H1 (cell line): ENCODE data around the gene UGGT2. TPM values are rescaled to one million over a fixed set of nuclear protein-coding genes. Genes with fewer than 3 reads are reported as not detected.
"Not testable (repeated sequence)": the region's sequence is repeated elsewhere in the genome, so short reads cannot be mapped to it uniquely, and the experiment has no call there.

Source experiments
- CTCF ChIA-PET: fragments of 300-600 bp; sonication (Branson Sonifier 250); formaldehyde crosslinking; loops from one replicate; lab custom pipeline; 2021; ENCODE audit not compliant: partially characterized antibody; lab: Charles Lee
- POLR2A ChIA-PET: fragments of 300-600 bp; sonication (Branson Sonifier 250); formaldehyde crosslinking; loops from one replicate; lab custom pipeline; 2021; ENCODE audit warnings: inconsistent platforms; ENCODE audit not compliant: partially characterized antibody; lab: Charles Lee
- DNase-seq, 2 experiments: peaks; one replicate each; pipeline versions ENCODE4 v3.0.0 to v3.0.0-alpha.2; 2010 to 2022; ENCODE audit warnings: low spot score in 2 of 2, low read depth in 1 of 2, mixed read lengths in 1 of 2
- FAIRE-seq: peaks from 2 replicates; lab custom pipeline; 2011; peaks lifted over from hg19 to GRCh38; lab: Jason Lieb, UNC
- H2AFZ ChIP-seq: 2 replicates; pipeline ENCODE4 v1.8.1; 2012; ENCODE audit warnings: low read length, inconsistent platforms
- H2AK5ac ChIP-seq: 2 replicates; pipeline ENCODE4 v1.6.1; 2013; ENCODE audit warnings: low read depth, low read length
- H2BK120ac ChIP-seq: replicated peaks from 2 replicates; pipeline ENCODE3; 2013; ENCODE audit warnings: low read depth, low read length, inconsistent platforms
- H2BK12ac ChIP-seq: 2 replicates; pipeline ENCODE4 v1.6.1; 2013; ENCODE audit warnings: low read depth, low read length
- H2BK15ac ChIP-seq: 2 replicates; pipeline ENCODE4 v1.6.1; 2013; ENCODE audit warnings: low read length
- H2BK20ac ChIP-seq: 2 replicates; pipeline ENCODE4 v1.6.1; 2013; ENCODE audit warnings: low read length
- H2BK5ac ChIP-seq: 2 replicates; pipeline ENCODE4 v1.6.1; 2013; ENCODE audit warnings: low read depth, low read length
- H3K14ac ChIP-seq: 2 replicates; pipeline ENCODE4 v1.6.1; 2013; ENCODE audit warnings: inconsistent platforms; ENCODE audit not compliant: insufficient read length
- H3K18ac ChIP-seq: 2 replicates; pipeline ENCODE4 v1.6.1; 2013; ENCODE audit warnings: low read length; ENCODE audit errors: extremely low read depth
- H3K23ac ChIP-seq: 2 replicates; pipeline ENCODE4 v1.6.1; 2013; ENCODE audit warnings: inconsistent platforms; ENCODE audit not compliant: insufficient read length
- H3K23me2 ChIP-seq: 2 replicates; pipeline ENCODE4 v1.6.1; 2013; ENCODE audit warnings: low read depth, low read length
- H3K27ac ChIP-seq: 2 replicates; pipeline ENCODE4 v1.6.1; 2011; ENCODE audit warnings: low read depth, low read length, inconsistent platforms
- H3K27me3 ChIP-seq, 4 experiments: replicated peaks in 1 of 4; 1 replicate in 1 of 4; 2 replicates in 3 of 4; pipeline versions ENCODE4 v1.6.1 to v1.8.1; 2011 to 2013; ENCODE audit warnings: low read length in 3 of 4, mild to moderate bottlenecking in 3 of 4, inconsistent platforms in 2 of 4, mixed read lengths in 2 of 4, moderate library complexity in 1 of 4; ENCODE audit not compliant: control insufficient read depth in 3 of 4, insufficient read depth in 3 of 4; ENCODE audit errors: extremely low read depth in 1 of 4
- H3K36me3 ChIP-seq, 4 experiments: 2 replicates each; pipeline versions ENCODE4 v1.6.1 to v1.8.1; 2011 to 2013; ENCODE audit warnings: mild to moderate bottlenecking in 4 of 4, low read length in 3 of 4, moderate library complexity in 2 of 4, control low read depth in 1 of 4, inconsistent platforms in 1 of 4; ENCODE audit not compliant: insufficient read depth in 4 of 4, control insufficient read depth in 2 of 4
- H3K4ac ChIP-seq: replicated peaks from 2 replicates; pipeline ENCODE3; 2013; ENCODE audit warnings: low read length, low read depth, mixed read lengths, inconsistent platforms; ENCODE audit not compliant: insufficient read length
- H3K4me1 ChIP-seq, 4 experiments: replicated peaks in 1 of 4; 1 replicate in 1 of 4; 2 replicates in 3 of 4; pipeline versions ENCODE4 v1.6.1 to v1.8.1; 2011 to 2013; ENCODE audit warnings: low read length in 3 of 4, inconsistent platforms in 2 of 4, mixed read lengths in 1 of 4; ENCODE audit not compliant: insufficient read depth in 4 of 4, control insufficient read depth in 3 of 4
- H3K4me2 ChIP-seq, 2 experiments: 2 replicates each; pipeline versions ENCODE4 v1.6.1 to v1.8.1; 2011 to 2013; ENCODE audit warnings: low read depth in 2 of 2, low read length in 2 of 2, control low read depth in 1 of 2, inconsistent platforms in 1 of 2, mild to moderate bottlenecking in 1 of 2; ENCODE audit not compliant: insufficient read depth in 1 of 2
- H3K4me3 ChIP-seq, 4 experiments: fragments of 200-600, 300-600 bp in 1 of 4; sonication (generic), shearing (Covaris generic), sonication (Bioruptor Twin) in 1 of 4; 2 replicates each; pipeline versions ENCODE4 v1.5.1 to v1.8.1; 2011 to 2016; ENCODE audit warnings: low read length in 4 of 4, low read depth in 3 of 4, control low read depth in 2 of 4, inconsistent platforms in 2 of 4, mild to moderate bottlenecking in 2 of 4, mixed read lengths in 1 of 4, moderate library complexity in 1 of 4; ENCODE audit not compliant: insufficient read depth in 2 of 4; ENCODE audit errors: extremely low read depth in 1 of 4
- H3K56ac ChIP-seq: replicated peaks from 2 replicates; pipeline ENCODE3; 2013; ENCODE audit warnings: low read depth, mild to moderate bottlenecking, mixed read lengths, low read length, inconsistent platforms; ENCODE audit not compliant: insufficient read length
- H3K79me1 ChIP-seq: 2 replicates; pipeline ENCODE4 v1.6.1; 2013; ENCODE audit warnings: low read depth, low read length, control low read depth
- H3K79me2 ChIP-seq, 2 experiments: 2 replicates each; pipeline versions ENCODE4 v1.6.1 to v1.8.1; 2012 to 2013; ENCODE audit warnings: low read length in 2 of 2, mild to moderate bottlenecking in 2 of 2, inconsistent platforms in 1 of 2; ENCODE audit not compliant: insufficient read depth in 2 of 2, control insufficient read depth in 1 of 2
- H3K9ac ChIP-seq, 4 experiments: replicated peaks in 1 of 4; 1 replicate in 1 of 4; 2 replicates in 3 of 4; pipeline versions ENCODE4 v1.6.1 to v1.8.1; 2011 to 2013; ENCODE audit warnings: low read depth in 3 of 4, low read length in 3 of 4, control low read depth in 2 of 4, mild to moderate bottlenecking in 2 of 4, moderate library complexity in 2 of 4, inconsistent platforms in 1 of 4; ENCODE audit errors: extremely low read depth in 1 of 4
- H3K9me3 ChIP-seq, 2 experiments: 2 replicates each; pipeline versions ENCODE4 v1.6.1 to v1.8.1; 2012 to 2013; ENCODE audit warnings: mild to moderate bottlenecking in 2 of 2, moderate library complexity in 2 of 2, control low read depth in 1 of 2, inconsistent platforms in 1 of 2, low read depth in 1 of 2, low read length in 1 of 2, mixed read lengths in 1 of 2; ENCODE audit not compliant: insufficient read depth in 2 of 2
- H4K20me1 ChIP-seq, 2 experiments: replicated peaks in 1 of 2; 2 replicates each; pipeline versions ENCODE3 to v1.8.1; 2011 to 2013; ENCODE audit warnings: inconsistent platforms in 2 of 2, low read length in 2 of 2, mild to moderate bottlenecking in 1 of 2; ENCODE audit not compliant: insufficient read depth in 2 of 2, control insufficient read depth in 1 of 2
- H4K5ac ChIP-seq: 2 replicates; pipeline ENCODE4 v1.6.1; 2013; ENCODE audit warnings: low read length, low read depth, mixed read lengths, inconsistent platforms; ENCODE audit not compliant: insufficient read length
- H4K8ac ChIP-seq: 2 replicates; pipeline ENCODE4 v1.8.0; 2013; ENCODE audit warnings: mild to moderate bottlenecking, moderate library complexity, low read length, inconsistent platforms; ENCODE audit not compliant: insufficient read depth; ENCODE audit errors: extremely low read depth
- H4K91ac ChIP-seq: replicated peaks from 2 replicates; pipeline ENCODE3; 2013; ENCODE audit warnings: low read length, mixed read lengths, inconsistent platforms; ENCODE audit not compliant: insufficient read length
- WGBS, 2 experiments: shearing (Covaris generic) in 1 of 2; methylation state at CpG; one replicate each; pipeline versions ENCODE4 v1.1.6 to v1.1.7; 2013 to 2015; ENCODE audit warnings: low lambda C conversion rate in 2 of 2, mixed read lengths in 2 of 2, inconsistent platforms in 1 of 2, low coverage in 1 of 2, missing lambda C conversion rate in 1 of 2; ENCODE audit not compliant: insufficient replicate concordance in 2 of 2, insufficient coverage in 1 of 2, insufficient read length in 1 of 2; ENCODE audit errors: extremely low coverage in 1 of 2, missing lambda C conversion rate in 1 of 2; 5-methylcytosine and 5-hydroxymethylcytosine counted together
- polyA plus RNA-seq, 7 experiments: library from polyadenylated mRNA; depleted of rRNA in 3 of 7; stranded (reverse) in 5 of 7; unstranded in 2 of 7; fragments of >200 nt in 5 of 7; fragments of 200-250 nt in 2 of 7; gene quantifications; 1 replicate in 5 of 7; 2 replicates in 1 of 7; 4 replicates in 1 of 7; pipeline versions ENCODE4 v1.2.1 to v1.2.3, GENCODE V29; 2011 to 2013; ENCODE audit warnings: missing spikeins in 2 of 7, mixed read lengths in 2 of 7
- total RNA-seq: library from RNA; stranded (reverse); fragmentation: NEBNext Ultra II Directional; extraction: Animal tissue kit (Norgen Biotek cat#: 25700); gene quantifications from 2 replicates; pipeline ENCODE4 v1.2.1, GENCODE V29; 2021

The UGGT2 gene
- total and polyA plus RNA-seq, 2 of the 8 experiments (the other 6 are each of a cell fraction or from before 2014, with no cell fraction given), result 5.9 to 25.1 TPM

DNA sequence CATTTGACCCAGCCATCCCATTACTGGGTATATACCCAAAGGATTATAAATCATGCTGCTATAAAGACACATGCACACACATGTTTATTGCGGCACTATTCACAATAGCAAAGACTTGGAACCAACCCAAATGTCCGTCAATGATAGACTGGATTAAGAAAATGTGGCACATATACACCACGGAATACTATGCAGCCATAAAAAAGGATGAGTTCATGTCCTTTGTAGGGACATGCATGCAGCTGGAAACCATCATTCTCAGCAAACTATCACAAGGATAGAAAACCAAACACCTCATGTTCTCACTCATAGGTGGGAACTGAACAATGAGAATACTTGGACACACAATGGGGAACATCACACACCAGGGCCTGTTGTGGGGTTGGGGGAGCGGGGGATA, 2.2 kb downstream of the UGGT2 start:
- H3K79me1 ChIP-seq, FAIRE-seq, H3K14ac ChIP-seq, H3K23me2 ChIP-seq, H3K27ac ChIP-seq, H4K5ac ChIP-seq, H3K4ac ChIP-seq, H3K27me3 ChIP-seq, CTCF ChIA-PET, H2AFZ ChIP-seq, H4K91ac ChIP-seq, H3K4me1 ChIP-seq, H3K18ac ChIP-seq, H2BK120ac ChIP-seq, H4K20me1 ChIP-seq, H2BK12ac ChIP-seq, H2BK15ac ChIP-seq, H2AK5ac ChIP-seq, H3K4me2 ChIP-seq, H3K36me3 ChIP-seq, H3K56ac ChIP-seq, POLR2A ChIA-PET, DNase-seq, H4K8ac ChIP-seq, H2BK5ac ChIP-seq, H2BK20ac ChIP-seq, H3K9ac ChIP-seq, H3K4me3 ChIP-seq, H3K23ac ChIP-seq: not testable (repeated sequence)
- WGBS, 2 experiments, result 74% methylated on average over 4 of the region's 4 CpGs; no CpG with 5 or more reads in 1 of the 2 experiments
- Histone ChIP-seq H3K9me3 (peaks cover 6 to 10% of the 10 kb centered on the region in 2 experiments), H3K79me2 (peaks cover 0 to 40% of the 10 kb centered on the region in 2 experiments; a peak in 3 of 4 replicates)

DNA sequence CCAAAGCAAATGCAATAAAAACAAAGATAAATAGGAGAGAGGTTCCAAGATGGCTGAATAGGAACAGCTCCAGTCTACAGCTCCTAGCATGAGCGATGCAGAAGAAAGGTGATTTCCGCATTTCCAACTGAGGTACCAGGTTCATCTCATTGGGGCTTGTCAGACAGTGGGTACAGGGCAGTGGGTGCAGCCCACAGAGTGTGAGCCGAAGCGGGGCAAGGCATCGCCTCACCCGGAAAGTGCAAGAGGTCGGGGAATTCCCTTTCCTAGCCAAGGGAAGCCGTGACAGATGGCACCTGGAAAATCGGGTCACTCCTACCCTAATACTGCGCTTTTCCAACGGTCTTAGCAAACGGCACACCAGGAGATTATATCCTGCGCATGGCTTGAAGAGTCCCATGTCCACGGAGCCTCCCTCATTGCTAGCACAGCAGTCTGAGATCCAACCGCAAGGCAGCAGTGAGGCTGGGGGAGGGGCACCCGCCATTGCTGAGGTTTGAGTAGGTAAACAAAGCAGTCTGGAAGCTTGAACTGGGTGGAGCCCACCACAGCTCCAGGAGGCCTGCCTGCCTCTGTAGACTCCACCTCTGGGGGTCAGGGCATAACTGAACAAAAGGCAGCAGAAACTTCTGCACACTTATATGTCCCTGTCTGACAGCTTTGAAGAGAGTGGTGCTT, 6.6 kb downstream of the UGGT2 start:
- H2BK5ac ChIP-seq, H2BK120ac ChIP-seq, H4K8ac ChIP-seq, H3K56ac ChIP-seq, POLR2A ChIA-PET, H2AK5ac ChIP-seq, H3K23me2 ChIP-seq, H3K14ac ChIP-seq, H2BK15ac ChIP-seq, H4K91ac ChIP-seq, H2BK20ac ChIP-seq, H3K18ac ChIP-seq, H4K5ac ChIP-seq, FAIRE-seq, H2AFZ ChIP-seq, H3K27ac ChIP-seq, H3K9ac ChIP-seq, H2BK12ac ChIP-seq, H3K4me3 ChIP-seq, H3K36me3 ChIP-seq, H3K27me3 ChIP-seq, H3K23ac ChIP-seq, H3K4me2 ChIP-seq, H3K4me1 ChIP-seq, H4K20me1 ChIP-seq, H3K79me1 ChIP-seq, H3K4ac ChIP-seq, DNase-seq: not testable (repeated sequence)
- CTCF ChIA-PET, result interaction anchor here (2.8 kb wide), 1 partner anchor 11 kb away, joined by 9 read pairs; no protein-coding TSS in a partner anchor
- WGBS, 2 experiments, result 95% methylated on average over 16 of the region's 16 CpGs; no CpG with 5 or more reads in 1 of the 2 experiments
- Histone ChIP-seq H3K9me3 (peaks cover 6 to 11% of the 10 kb centered on the region in 2 experiments), H3K79me2 (peaks cover 0 to 68% of the 10 kb centered on the region in 2 experiments)
